Stimulated activated CD4-positive, alpha-beta T cell treated with anti-CD3 and anti-CD28 coated beads, Interleukin-1b, Interleukin-23, amount 100 ng/mL, for 4 hours (primary cell): ENCODE results near the gene CLNK.
A peak's percentile ranks its signal among the peaks of the same experiment; 100 is the strongest.

Experiments
- DNase-seq, 2 donors: peaks; one replicate each; pipeline ENCODE4 v3.0.0-alpha.2; 2020; ENCODE audit warnings: low read depth in 2 of 2

CLNK gene

GRCh38 chr4:10457255-10457801 is 227.2 kb downstream of the CLNK start, which contains the start of gene ZNF518B:
ZNF518B (minus strand) TSS chr4:10457426; CDS start chr4:10446328, 11,098 bp downstream.
- DNase-seq = peak; percentile 69 to 79

GRCh38 chr4:10456595-10457254 is 227.8 kb downstream of the CLNK start:
- DNase-seq = peak; percentile 42 to 50

DNA sequence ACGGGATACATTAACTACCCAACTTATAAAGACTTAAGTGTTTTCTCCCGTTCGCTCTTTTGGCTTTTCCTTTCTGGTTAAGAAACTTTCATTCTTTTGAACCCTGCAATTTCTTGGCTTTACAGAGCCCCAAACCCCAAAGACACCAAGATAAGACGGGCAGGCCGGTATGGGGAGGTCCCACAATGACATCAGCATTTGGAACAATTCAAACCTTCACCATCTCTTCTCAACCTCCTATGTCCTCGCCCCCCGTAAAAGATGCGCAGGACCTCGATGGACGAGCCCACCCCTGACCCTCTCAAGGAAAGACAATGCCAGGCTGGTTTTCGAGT is 228.3 kb downstream of the CLNK start:
- DNase-seq = no peak

GRCh38 chr4:10455133-10455532 is 229.4 kb downstream of the CLNK start:
- DNase-seq = no peak

GRCh38 chr4:10454726-10455125 is 229.8 kb downstream of the CLNK start:
- DNase-seq = no peak

DNA sequence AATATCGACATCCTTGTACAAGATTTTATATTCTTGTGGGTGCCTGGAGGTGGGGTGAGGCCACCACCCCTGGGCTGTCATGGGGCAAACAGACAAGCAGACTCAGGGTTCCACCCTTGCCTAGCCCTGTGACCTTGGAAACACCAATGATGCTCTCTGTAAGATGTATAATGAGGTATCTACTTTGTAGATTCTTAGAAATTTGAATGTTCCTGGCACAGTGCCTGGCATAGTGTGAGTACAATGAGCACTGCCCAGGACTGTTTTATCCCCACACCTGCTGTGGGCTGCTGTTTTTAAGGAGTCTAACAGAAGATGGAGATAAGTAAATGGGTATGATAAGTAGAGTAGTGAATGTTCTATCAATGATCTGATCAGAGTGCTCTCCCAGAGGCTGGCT is 230.4 kb downstream of the CLNK start:
- DNase-seq = no peak

DNA sequence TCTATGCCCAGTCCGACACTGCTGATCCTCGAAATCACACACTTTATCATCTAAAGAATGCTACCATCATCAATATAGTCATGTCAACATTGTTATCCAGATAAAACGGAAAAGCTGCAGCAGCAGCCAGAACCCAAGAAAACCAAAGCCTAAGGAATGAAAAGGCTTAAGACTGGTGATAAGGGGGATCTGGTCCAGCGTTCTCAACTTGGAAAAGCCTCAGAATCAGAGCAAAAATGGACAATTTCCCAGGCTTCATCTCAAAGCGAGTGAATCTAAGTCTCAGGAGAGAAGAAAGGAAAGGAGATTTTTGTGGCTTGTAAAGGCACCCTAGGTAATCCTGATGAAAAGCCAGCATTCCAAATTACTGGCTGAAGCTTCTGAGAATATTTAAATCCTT is 235.6 kb downstream of the CLNK start:
- no peak for DNase-seq

DNA sequence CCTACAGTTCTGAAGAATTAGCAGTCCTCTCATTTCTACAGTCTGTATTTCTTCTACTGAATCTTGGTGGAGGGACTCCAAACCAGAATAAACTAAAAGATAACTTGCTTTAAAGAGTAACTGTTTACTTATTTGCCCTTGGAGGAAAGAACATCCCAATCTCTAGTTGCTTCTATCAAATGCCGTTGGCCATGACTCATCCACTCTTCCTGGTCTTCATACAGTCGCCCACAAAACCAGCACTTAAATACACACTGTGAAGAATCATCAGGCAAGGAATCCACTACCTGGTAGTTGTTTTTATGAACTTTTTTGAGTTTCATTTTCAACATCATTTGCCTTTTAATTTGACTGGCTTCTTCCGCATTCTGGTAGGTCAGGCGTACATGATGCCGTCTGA is 241.6 kb downstream of the CLNK start:
- DNase-seq = no peak

DNA sequence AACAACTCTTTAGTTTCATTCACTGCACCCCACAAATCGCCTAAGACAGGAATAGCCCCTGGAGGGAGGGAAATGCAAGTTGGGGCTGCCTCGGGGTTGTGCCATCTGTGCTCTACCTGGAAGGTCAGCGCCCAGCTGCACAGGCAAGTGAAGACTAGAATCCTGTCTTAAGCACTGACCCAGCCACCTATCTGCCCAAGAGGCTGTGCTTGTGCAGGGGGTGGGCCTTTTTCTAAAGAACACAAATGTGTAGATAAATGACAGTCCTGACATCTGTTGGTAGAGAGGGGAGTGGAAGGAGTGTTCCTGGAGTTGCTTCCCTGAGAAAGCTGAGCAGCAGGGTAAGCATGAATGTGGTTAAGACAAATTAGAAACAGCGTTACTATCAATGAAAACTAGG is 243.1 kb downstream of the CLNK start:
- DNase-seq = no peak

DNA sequence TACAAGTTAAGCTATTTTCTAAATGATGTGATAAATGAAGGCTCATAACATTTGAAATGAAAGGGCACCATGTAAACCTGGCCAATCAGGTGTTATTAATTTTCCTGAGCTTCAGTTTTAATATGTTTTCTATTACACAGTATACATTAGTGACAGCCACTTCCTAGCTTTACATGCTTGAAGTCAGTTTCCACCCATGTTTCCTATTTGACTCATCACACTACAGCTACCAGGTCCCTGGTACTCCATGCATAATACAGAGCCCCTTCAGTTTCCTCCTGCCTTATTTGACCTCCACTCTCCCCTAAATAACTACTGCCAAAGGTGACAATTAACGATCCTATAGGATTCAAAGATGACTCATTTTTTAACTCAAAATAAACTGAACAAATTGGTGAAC is 245.6 kb downstream of the CLNK start:
- DNase-seq = no peak

DNA sequence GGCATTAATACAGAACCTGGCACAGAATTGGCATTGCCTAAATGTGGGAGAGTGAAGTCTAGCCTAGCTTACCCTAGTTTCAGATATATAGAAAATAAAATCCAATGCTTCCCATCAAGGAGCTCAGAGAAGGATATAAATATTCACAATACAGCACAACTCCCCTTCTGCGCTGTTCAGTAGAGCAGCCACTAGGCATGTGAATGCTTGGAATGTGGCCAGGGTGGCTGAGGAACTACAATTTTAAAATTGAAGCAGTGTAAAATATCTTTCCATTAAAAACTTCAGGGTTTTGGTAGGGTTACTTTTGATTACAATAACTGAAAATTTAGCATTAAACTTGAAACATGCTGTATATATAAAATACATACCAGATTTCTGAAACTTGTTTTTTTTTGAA is 246.8 kb downstream of the CLNK start:
- no peak for DNase-seq
